ENCODE results near the gene PIK3AP1. TPM values are rescaled to one million over a fixed set of nuclear protein-coding genes. Genes with fewer than 3 reads are reported as not detected.

The PIK3AP1 gene
- total and polyA plus RNA-seq, 2 of the 4 experiments (the other 2 are of a cell fraction): under 0.01 to 0.14 TPM

DNA sequence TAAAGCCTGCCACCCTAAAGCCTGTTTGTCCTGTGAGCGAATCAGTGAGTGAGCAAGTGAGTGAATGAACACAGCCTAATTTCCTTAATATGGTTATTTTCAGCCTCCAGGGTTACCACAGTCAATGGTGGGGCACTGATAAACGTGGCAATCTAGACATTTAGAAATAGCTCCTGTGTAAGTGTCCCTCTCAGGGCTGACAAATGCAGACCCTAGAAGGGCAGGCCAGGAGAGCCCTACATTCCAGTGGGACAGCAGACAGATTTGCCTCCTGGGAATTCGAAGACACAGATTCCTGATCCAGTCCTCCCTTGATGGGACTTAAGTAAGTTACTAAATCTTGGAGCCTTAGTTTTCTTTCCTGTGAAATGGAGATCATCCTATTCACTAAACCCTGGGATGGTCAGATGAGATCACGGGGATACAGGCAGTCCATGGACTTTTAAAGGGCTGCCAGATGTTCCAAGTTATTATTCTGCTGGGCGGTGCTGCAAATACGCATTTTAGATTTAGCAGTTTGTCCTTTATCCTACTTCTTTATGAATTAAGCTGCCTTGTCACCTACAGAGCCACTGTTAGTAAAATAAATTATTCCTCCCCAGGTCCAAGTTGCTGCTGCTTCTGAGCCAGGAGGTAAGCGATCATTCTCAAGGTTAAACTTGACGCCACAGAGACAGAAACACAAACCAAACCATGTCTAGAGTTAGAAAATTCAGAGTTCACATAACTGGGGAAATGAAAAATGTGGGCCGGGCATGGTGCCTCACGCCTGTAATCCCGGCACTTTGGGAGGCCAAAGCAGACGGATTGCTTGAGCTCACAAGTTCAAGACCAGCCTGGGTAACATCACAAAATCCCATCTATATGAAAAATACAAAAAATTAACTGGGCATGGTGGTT lies 78.7 kb downstream of the PIK3AP1 start:
- H3K4ac ChIP-seq (ENCODE audit: low read depth, low read length): no peak overlapping the region
- H3K4me2 ChIP-seq (ENCODE audit: low read depth, low read length): no peak overlapping the region
- no peaks in the 10 kb centered on the region for H3K9me1 ChIP-seq (ENCODE audit: insufficient read depth, low read length)
- no peaks in the 10 kb centered on the region for H3K4me1 ChIP-seq (ENCODE audit: control insufficient read depth, insufficient read depth, low read length)
- H3K9me3 ChIP-seq (ENCODE audit: control insufficient read depth, insufficient read depth, low read length): peaks cover 2% of the 10 kb centered on the region; the same call in 1 of the 2 replicates
- no peak for DNase-seq
- peaks cover 27% of the 10 kb centered on the region for H3K27me3 ChIP-seq (ENCODE audit: control insufficient read depth, insufficient read depth, low read length)
- no peak overlapping the region for H2AFZ ChIP-seq (replicated peaks; ENCODE audit: low read length, poor library complexity)
- no peak overlapping the region for H2AK5ac ChIP-seq (ENCODE audit: low read depth, low read length)
- no TSS peak for BruUV-seq (replicated peaks)
- ATAC-seq (ENCODE audit: low read depth): no peak
- TF ChIP-seq SMC3 (IDR thresholded peaks at IDR 0.05; ENCODE audit: low read depth, low read length): no peak
- TF ChIP-seq, protein P1, sequence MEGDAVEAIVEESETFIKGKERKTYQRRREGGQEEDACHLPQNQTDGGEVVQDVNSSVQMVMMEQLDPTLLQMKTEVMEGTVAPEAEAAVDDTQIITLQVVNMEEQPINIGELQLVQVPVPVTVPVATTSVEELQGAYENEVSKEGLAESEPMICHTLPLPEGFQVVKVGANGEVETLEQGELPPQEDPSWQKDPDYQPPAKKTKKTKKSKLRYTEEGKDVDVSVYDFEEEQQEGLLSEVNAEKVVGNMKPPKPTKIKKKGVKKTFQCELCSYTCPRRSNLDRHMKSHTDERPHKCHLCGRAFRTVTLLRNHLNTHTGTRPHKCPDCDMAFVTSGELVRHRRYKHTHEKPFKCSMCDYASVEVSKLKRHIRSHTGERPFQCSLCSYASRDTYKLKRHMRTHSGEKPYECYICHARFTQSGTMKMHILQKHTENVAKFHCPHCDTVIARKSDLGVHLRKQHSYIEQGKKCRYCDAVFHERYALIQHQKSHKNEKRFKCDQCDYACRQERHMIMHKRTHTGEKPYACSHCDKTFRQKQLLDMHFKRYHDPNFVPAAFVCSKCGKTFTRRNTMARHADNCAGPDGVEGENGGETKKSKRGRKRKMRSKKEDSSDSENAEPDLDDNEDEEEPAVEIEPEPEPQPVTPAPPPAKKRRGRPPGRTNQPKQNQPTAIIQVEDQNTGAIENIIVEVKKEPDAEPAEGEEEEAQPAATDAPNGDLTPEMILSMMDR (conservative IDR thresholded peaks at IDR 0.05; ENCODE audit: low read depth, low read length): no peak
- no peak for TF ChIP-seq RFX5 (IDR thresholded peaks at IDR 0.05; ENCODE audit: low read depth, low read length)
- no peak for TF ChIP-seq MXI1 (IDR thresholded peaks at IDR 0.05; ENCODE audit: borderline replicate concordance, low read depth, low read length)
- TF ChIP-seq CHD1 (IDR thresholded peaks at IDR 0.05; ENCODE audit: low read depth, low read length): no peak
- no peak for TF ChIP-seq MAFK (IDR thresholded peaks at IDR 0.05; ENCODE audit: low read depth, low read length)
- TF ChIP-seq POLR2A (IDR thresholded peaks at IDR 0.05; ENCODE audit: low read depth, low read length): no peak
- no peak for TF ChIP-seq BHLHE40 (IDR thresholded peaks at IDR 0.05; ENCODE audit: low read depth, low read length)
- no peak for TF ChIP-seq RCOR1 (IDR thresholded peaks at IDR 0.05; ENCODE audit: insufficient replicate concordance, low read length)
- TF ChIP-seq, protein P2, sequence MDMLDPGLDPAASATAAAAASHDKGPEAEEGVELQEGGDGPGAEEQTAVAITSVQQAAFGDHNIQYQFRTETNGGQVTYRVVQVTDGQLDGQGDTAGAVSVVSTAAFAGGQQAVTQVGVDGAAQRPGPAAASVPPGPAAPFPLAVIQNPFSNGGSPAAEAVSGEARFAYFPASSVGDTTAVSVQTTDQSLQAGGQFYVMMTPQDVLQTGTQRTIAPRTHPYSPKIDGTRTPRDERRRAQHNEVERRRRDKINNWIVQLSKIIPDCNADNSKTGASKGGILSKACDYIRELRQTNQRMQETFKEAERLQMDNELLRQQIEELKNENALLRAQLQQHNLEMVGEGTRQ (IDR thresholded peaks at IDR 0.05; ENCODE audit: low read depth, low read length): no peak
- TF ChIP-seq CEBPB (IDR thresholded peaks at IDR 0.05; ENCODE audit: low read depth, low read length): no peak
- TF ChIP-seq NFE2L2 (IDR thresholded peaks at IDR 0.05; ENCODE audit: low read depth, low read length): no peak
- TF ChIP-seq MAZ (IDR thresholded peaks at IDR 0.05; ENCODE audit: borderline replicate concordance, low read depth, low read length): no peak
- TF ChIP-seq RAD21 (IDR thresholded peaks at IDR 0.05; ENCODE audit: low read length): no peak
- intact Hi-C loops (cut with micrococcal nuclease) (loop anchor here (1.0 to 10.0 kb wide), 5 partner anchors 49 to 393 kb away; no protein-coding TSS in a partner anchor), dilution Hi-C loops (cut with HindIII; ENCODE audit: low sequenced_read_pairs, unreplicated experiment) (no loop called here), in situ Hi-C loops (cut with MboI; ENCODE audit: low sequenced_read_pairs) (no loop called here)
- H2AK9ac ChIP-seq (replicated peaks; ENCODE audit: low read depth, low read length, poor library complexity): no peak overlapping the region
- H3K23ac ChIP-seq (ENCODE audit: low read depth, low read length): no peak overlapping the region
- ChIA-PET POLR2A (ENCODE audit: unreplicated experiment) (interaction anchor here (0.5 kb wide), 1 partner anchor 67 kb away, joined by 9 read pairs; no protein-coding TSS in a partner anchor), CTCF (interaction anchor here (0.7 to 1.2 kb wide), 4 partner anchors 14 to 127 kb away, joined by 3 to 4 read pairs (median 3); no protein-coding TSS in a partner anchor)
- no peaks in the 10 kb centered on the region for H3K79me1 ChIP-seq (ENCODE audit: low read depth in 1 of 2, low read length in 2 of 2)
- H4K5ac ChIP-seq (ENCODE audit: low read depth, low read length): no peak overlapping the region
- no peaks in the 10 kb centered on the region for H4K20me1 ChIP-seq (ENCODE audit: insufficient read depth, low read length)
- no peak overlapping the region for H3K14ac ChIP-seq (replicated peaks; ENCODE audit: low read depth, low read length)
- no peak overlapping the region for H4K8ac ChIP-seq (ENCODE audit: low read depth in 2 of 2, low read length in 2 of 2)
- H4K91ac ChIP-seq (ENCODE audit: insufficient read depth, low read depth, low read length): no peak overlapping the region
- no peaks in the 10 kb centered on the region for H3K36me3 ChIP-seq (ENCODE audit: control insufficient read depth, insufficient read depth, low read length)
- H3K9ac ChIP-seq (ENCODE audit: low read depth, low read length): no peak overlapping the region
- 80% methylated on average over 1 of the region's 12 CpGs; no CpG with 5 or more reads in 1 of the 2 experiments for WGBS, 2 experiments (ENCODE audit: extremely low coverage in 2 of 2, insufficient read length in 1 of 2)
- H2BK5ac ChIP-seq (ENCODE audit: low read depth, low read length, poor library complexity, severe bottlenecking): no peak overlapping the region
- no peak overlapping the region for H3K56ac ChIP-seq (ENCODE audit: extremely low read depth, insufficient read depth, low read length)
- H2BK120ac ChIP-seq (ENCODE audit: low read depth, low read length): no peak overlapping the region
- no peak overlapping the region for H3K27ac ChIP-seq (ENCODE audit: insufficient read depth, low read length)
- no peak overlapping the region for H2BK15ac ChIP-seq (ENCODE audit: low read depth, low read length)
- no peak overlapping the region for H3K4me3 ChIP-seq (ENCODE audit: insufficient read depth, low read depth, low read length)
- no peak overlapping the region for H3K18ac ChIP-seq (ENCODE audit: low read depth, low read length)
- H2BK20ac ChIP-seq (ENCODE audit: low read depth, low read length): no peak overlapping the region
